MM.1S (cell line): ENCODE measurements around the gene ATP7A.

ENCODE experiments used
- CTCF ChIP-seq: fragments of 300-600 bp; sonication (generic); IDR thresholded peaks from 2 replicates; pipeline ENCODE4 v1.5.1; 2016; ENCODE audit warnings: antibody characterized with exemption, low read length, mixed read lengths
- EZH2phosphoT487 ChIP-seq: fragments of 300-600 bp; sonication (generic); IDR thresholded peaks from 2 replicates; pipeline ENCODE4 v1.6.1; 2018; ENCODE audit warnings: antibody characterized with exemption, low read length

GRCh38 chrX:77935886-77936285 is 25.4 kb downstream of the ATP7A start:
- TF ChIP-seq CTCF (no peak), EZH2phosphoT487 (no peak)
